ENCODE measurements around the gene BCAP29.
"Not testable (repeated sequence)": the region's sequence is repeated elsewhere in the genome, so short reads cannot be mapped to it uniquely, and the experiment has no call there.

The BCAP29 gene, protein sequence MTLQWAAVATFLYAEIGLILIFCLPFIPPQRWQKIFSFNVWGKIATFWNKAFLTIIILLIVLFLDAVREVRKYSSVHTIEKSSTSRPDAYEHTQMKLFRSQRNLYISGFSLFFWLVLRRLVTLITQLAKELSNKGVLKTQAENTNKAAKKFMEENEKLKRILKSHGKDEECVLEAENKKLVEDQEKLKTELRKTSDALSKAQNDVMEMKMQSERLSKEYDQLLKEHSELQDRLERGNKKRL

DNA sequence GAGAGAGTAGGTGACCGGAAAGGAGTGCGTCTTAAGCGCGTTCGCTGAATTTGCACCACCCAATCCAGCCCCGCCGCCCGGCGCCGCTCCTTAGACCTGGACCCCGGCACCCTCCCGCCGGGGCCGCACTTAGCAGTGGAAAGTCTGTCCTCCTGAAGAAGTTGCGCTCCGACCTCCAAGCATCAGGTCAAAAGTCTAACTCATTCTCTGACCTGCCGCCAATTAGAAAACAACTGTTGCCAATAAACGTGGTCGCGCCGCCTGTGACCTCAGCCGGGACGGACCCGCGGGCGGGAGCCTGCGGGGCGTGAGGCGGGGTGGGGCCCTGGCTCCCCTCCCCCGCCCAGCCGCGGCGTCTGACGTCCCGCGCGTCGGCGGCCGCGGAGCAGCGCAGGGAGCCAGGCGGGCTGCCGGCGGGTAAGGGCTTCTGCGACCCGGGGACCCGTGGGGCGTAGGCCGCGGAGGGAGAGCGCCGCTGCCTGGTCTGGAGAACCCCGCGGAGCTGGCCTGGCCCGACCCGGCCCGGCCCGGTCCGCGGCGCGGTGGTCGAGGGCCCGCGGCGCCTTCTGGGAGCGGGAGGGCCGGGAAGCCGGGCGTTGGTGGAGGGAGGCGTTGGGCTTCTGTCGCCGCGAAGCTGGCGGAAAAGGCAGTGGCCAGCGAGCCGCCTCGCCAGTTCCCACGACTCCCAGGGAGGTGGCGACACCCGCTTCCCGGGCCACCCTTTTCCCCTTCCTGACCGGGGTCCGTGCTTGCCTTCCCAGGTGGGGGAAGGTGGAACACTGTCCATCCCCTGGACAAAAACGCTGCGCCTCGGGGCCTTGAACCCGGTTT lies at the start of gene BCAP29:
TSS of gene BCAP29 (plus strand) at position 362 of the 831 bp plus-strand sequence. CDS start 527 bp downstream, outside the sequence.
- peak within 1 kb of the TSS; percentile 79 for H3K4me3 ChIP-seq (ENCODE audit: low read depth, low read length)

DNA sequence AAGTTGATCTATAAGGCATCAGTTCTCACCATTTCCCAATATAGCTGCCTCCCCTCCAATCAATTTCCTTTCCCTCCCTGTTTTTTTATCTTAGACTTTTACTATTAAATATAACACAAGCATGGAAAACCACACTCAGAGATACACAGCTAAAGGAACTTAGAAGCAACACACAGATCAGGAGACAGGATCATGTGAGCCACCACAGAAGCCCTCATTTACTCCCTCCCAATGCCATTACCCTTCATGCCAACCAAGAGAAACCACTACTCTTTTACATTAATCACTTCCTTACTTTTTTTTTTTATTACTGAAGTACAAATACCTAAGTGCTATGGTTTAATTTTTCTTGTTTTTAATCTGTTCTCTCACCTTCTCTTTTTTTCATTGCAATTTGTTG lies 49.3 kb upstream of the BCAP29 start:
- no peak overlapping the region for H3K4me3 ChIP-seq (ENCODE audit: low read depth, low read length)

DNA sequence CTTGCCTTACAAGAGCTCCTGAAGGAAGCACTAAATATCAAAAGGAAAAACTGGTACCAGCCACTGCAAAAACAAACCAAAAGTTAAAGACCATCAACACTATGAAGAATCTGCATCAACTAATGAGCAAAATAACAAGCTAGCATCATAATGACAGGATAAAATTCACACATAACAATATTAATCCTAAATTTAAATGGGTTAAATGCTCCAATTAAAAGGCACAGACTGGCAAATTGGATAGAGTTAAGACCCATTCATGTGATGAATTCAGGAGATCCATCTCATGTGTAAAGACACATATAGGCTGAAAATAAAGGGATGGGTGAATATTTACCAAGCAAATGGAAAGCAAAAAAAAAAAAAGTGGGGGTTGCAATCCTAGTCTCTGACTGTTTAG lies 45.9 kb upstream of the BCAP29 start:
- no peak overlapping the region for H3K4me3 ChIP-seq (ENCODE audit: low read depth, low read length)

DNA sequence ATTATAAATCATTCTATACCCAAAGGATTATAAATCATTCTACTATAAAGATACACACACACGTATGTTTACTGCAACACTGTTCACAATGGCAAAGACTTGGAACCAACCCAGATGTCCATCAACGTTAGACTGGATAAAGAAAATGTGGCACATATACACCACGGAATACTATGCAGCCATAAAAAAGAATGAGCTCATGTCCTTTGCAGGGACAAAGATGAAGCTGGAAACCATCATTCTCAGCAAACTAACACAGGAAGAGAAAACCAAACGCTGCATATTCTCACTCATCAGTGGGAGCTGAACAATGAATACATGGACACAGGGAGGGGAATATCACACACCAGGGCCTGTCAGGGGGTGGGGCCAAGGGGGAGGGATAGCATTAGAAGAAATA lies 42.8 kb upstream of the BCAP29 start:
- H3K4me3 ChIP-seq (ENCODE audit: low read depth, low read length), result not testable (repeated sequence)

DNA sequence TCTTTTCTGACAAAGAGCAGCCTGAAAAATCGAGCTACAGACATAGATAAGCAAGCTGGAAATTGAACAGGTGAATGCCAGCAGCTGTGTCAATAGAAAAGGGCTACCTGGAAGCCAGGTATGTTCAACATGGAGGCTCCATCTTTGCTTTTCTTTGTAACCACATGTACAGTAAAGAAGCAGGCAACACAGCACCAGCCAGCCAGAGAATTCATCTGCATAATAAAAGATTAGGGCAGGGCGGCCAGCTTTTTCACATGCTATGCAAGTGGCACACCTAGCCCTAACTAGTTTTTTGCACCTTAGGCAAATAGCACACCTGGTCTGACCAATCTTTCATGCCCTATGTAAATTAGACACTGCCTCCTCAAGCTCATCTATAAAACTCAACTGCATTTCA lies 42.0 kb upstream of the BCAP29 start:
- H3K4me3 ChIP-seq (ENCODE audit: low read depth, low read length), result no peak overlapping the region

DNA sequence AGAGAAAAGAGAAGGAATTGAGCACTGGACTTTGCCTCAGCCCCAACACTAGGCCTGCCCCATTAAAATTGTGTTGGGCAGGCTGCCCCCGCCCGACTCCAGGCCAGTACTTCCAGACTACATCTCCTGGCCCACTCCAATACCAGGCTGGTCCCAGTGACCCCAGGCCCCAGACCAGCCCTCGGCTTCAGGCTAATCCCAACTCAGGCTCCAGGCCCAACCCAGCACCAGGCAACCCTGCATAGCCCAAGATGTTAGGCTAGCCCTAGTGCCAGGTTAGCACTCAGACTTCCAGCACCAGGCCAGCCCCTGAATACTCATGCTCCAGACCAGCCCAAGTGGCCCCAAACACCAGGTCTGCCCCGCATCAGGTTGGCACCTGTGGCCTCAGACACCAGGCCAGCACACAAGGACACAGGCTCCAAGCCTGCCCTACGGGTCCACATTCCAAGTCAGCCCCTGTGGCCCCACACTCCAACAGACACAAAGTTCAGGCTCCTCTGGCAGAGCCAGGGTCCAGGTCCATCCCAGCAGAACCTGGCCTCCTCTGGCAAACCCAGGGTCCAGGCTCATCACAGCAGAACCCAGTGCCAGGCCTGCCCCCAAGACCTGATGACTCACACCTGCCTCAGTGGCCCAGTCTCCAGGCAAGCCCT lies 36.6 kb upstream of the BCAP29 start:
- H3K4me3 ChIP-seq (ENCODE audit: low read depth, low read length), result no peak overlapping the region

DNA sequence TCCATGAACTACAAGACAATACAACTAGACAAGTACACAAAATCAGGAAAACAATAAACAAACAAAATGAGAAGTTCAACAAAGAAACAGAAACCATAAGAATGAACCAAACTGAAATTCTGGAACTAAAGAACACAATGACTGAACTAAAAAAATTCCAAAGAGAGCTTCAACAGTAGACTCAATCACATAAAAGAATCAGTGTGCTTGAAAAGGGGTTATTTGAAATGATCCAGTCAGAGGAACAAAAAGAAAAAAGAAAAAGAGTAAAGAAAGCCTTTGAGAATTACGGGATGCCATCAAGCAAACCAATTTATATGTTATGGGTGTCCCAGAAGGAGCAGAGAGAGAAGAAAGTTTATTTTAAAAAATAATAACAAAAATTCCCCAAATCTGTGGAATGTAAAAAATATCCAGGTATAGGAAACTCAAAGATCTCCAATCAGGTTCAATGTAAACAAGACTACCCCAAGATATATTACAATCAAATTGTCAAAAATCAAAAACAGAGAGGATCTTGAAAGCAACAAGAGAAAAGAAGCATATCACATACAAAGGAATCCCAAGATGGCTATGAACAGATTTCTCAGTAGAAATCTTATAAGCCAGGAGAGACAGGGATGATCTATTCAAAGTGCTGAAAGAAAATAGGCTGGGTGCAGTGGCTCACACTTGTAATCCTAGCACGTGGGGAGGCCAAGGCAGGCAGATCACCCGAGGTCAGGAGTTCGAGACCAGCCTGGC lies 35.0 kb upstream of the BCAP29 start:
- H3K4me3 ChIP-seq (ENCODE audit: low read depth, low read length), result no peak overlapping the region

DNA sequence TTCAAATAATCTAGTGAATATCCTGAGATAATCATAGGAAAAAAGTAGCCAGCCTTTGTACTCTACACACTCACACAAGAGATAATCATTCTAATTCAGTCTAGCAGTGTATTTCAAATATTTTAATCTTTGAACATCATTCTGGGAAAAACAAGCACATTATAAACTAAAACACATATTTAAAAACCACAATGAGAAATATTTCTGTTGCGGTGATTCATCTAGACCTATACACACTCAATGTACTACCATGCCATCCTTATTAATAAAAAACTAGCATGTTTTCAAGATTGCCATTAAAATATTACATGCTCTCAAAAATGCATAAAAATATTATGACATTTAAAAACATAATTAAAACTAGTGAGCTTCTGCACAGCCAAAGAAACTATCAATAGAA lies 28.1 kb upstream of the BCAP29 start:
- no peak overlapping the region for H3K4me3 ChIP-seq (ENCODE audit: low read depth, low read length)

DNA sequence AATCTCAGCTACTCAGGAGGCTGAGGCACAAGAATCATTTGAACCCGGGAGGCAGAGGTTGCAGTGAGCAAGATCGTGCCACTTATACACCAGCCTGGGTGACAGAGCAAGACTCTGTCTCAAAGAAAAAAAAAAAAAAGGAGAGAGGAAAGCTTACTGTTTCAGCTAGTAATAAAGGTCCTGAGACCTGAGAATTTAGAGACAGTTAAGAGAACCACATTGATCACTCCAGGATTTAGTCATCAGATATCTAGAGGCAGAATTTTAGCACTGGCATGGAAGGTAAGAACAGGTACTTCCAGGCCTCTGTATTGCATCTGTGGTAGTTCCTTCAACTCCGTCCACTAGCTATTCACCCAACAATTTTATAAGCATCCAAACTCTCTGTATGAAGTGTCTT lies 24.2 kb upstream of the BCAP29 start:
- H3K4me3 ChIP-seq (ENCODE audit: low read depth, low read length), result no peak overlapping the region

DNA sequence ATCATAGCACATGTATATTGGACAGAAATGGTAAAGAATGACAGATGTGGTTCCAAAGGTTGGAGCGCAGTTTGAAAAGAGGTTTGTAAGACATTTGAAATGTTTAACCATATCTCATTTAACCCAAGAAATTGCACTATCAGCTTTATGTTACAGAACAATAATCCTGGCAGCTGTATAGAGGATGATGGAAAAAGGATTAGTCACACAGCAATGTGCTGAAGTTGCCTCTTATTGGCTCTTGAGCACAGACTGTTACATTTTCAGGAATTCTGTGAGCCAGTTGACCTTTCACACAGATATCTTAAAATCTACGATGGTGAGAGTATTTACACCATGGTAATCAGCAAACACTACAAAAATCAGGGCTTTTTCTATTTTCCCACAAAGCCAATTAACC lies 20.2 kb upstream of the BCAP29 start:
- no peak overlapping the region for H3K4me3 ChIP-seq (ENCODE audit: low read depth, low read length)

DNA sequence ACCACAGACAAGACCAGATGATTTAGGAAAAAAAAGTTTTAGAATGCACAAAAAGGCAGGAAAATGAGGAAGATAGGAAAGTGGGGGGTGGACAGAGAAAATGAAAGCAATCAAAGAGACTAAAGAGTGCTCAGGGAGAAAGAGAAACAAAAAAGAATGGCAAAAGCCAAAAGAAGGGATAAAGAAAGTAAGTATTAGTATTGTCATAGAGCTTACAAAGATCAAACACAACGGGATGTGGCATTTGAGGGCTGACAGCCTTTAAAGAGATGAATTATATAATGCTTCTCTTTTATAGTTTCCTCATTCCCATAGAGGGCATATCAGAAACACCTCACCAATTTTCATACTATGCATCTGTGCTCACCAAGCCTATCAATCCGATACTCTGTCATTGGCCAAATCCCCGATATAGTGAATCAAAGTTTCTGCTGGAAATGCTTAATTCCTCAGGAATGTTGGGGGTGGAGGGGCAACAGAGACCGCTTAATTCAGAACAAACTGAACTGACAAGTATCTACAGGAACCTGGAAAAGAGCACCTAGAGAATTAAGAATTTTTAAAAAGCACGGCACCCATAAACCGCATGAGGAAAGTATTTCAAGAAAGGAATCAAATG lies 19.0 kb upstream of the BCAP29 start:
- H3K4me3 ChIP-seq (ENCODE audit: low read depth, low read length), result no peak overlapping the region

DNA sequence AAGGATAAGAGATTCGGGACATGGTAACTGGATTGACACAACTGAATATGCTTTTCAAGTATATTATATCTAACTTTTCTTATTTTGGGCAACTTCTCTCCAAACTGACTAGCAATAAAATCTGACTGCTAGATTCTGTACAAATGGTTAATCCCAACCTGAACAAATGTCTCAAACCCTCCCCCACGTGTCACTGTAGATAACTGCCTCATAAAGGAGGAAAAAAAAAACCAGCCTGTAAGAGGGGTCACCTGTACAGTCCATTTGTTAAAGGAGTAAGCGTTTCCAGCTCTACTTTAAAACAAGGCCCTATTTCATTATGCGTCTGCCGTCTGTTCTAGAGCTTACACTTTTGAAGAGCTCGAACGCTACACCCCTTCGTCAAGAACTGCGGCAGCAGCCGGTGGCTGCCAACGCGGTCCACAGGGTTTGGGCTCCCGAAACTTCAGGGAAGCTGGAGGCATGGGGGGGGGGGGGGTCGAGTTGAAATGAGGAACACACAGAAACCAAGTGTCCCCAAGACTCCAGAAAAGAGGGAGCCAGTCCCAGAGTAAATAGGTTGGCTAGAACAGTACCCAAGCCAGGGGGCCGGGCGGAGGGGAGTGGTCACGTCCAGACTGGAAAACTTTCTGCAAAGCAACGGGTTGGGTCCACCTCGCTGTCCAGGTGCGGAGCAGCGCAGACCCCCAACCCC lies 16.8 kb upstream of the BCAP29 start:
- peak overlapping the region; percentile 96 for H3K4me3 ChIP-seq (ENCODE audit: low read depth, low read length)

DNA sequence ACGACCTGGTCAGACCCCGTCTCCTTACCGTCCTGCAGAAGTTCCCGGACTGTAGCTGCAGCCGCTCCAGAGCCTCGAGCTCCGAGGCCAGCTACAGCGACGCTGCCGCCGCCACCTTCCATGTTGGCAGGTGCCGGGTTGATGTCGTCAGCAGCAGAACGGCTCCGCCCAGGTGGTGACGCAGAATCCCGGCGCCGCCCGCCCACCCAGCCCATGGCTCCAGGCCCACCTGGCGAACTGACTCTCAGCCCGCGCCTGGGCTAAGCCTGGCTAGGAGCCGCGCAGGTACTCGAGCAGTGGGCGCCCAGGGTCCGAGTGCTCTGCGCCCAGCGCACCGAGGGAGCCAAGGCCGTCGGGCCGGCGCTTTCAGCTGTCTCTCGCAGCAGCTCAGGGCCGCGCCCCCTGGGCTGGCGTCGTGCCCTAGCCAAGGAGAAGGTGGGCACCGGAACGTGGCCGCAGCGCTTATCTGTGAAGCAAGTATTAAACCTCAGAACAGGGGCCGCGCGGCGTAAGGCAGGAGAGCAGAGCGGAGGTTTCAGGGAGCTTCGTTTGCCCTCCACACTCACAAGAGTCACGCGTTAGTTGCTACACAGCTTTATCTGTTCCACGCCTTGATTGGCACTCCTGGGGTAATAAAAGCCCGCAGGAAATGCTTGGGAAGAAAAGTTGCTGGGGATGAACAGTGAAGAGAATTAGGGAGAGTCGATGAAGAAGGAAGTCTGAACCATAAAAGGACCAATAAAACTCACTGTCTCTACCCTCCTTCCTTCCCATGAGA lies 16.1 kb upstream of the BCAP29 start, which contains the start of the genes COG5 and DUS4L:
TSS of gene COG5 (minus strand) at position 146 of the 778 bp plus-strand sequence. CDS start at position 122, 24 bp downstream.
TSS of gene DUS4L (plus strand) at position 197 of the 778 bp plus-strand sequence. CDS start 3,100 bp downstream, outside the sequence.
- peak within 1 kb of the TSS; percentile 96 for H3K4me3 ChIP-seq (ENCODE audit: low read depth, low read length)

DNA sequence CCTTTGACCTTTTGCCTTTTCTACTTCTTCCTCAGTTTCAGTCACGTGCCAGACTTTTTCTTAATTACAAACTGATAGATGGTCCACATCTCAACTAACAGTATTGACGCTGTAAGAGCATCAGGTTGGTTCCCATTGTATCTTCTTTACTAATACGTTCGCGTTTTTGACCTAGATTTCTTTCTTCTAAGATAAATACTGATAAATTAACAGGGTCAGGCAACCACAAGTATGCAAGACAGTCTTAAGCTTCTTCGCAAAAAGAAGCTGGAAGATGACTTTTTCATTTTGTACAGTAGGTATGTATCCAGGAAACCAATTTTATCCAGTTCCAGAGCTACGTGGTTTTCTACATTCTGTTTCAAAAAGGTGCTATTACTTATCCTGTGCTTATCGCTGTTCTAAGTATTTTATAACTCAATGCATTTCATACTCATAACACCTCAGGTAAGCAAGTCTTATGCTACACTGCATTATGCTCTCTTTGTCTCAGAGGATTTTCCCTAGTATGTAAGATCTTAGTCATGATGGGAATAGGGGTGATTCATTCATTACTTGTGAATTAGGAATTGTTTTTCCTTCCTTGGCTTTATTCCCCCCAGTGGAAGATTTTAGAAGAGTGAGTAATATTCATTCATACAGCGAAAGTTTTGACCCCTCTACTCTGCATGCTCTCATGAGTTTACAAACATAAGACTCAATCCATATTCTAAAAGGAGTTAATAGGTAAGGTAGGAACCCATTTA lies 15.3 kb upstream of the BCAP29 start:
- peak overlapping the region; percentile 96 for H3K4me3 ChIP-seq (ENCODE audit: low read depth, low read length)

DNA sequence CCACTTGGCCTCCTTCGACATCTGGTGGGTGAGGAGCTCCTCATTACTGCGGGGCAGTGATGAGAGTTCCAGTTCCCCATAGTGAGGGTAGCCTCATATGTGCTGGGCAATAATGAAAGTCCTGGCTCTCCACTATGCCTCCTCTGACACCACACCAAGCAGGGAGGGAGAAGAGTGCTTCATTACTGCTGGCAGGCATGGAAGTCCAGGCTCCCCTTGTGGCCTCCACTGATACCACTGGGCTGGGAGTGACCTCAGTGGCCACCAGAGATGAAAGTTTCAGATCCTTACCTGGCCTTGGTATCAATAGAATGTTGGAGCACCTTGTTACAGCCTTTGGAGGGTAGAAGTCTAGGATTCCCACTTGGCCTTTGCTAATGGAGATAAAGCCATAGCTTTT lies 9.7 kb upstream of the BCAP29 start:
- no peak overlapping the region for H3K4me3 ChIP-seq (ENCODE audit: low read depth, low read length)

DNA sequence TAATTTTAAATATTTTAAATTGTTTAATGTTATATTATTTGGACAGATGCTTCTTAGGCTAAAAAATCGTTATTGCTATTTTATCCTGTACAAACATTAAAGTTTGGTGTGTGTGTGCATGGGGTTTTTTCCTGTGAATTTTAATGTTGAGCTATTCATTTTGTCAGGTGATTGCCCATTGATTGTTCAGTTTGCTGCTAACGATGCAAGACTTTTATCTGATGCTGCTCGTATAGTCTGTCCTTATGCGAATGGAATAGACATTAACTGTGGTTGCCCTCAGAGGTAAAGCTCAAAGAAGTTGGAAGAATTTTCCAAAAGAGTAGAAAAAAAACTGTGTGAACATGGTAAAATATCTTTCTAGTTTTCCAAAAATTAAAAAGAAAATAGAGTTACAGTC lies 6.5 kb upstream of the BCAP29 start:
- H3K4me3 ChIP-seq (ENCODE audit: low read depth, low read length), result no peak overlapping the region

DNA sequence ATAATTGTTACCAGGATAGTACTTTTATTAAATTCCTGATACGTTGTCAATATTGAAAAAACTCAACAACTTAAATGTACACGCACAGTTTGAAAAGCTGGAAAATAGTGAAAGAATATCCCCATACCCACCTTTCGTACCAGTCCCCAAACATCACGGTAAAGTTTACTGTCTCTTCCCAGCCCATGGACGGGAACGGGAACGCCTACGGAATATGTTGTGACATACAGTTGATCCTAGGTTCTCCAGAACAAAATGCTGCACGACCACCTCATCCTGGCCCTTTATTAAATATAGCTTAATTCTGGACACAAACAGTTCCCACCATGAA lies 527 bp upstream of the BCAP29 start:
- peak overlapping the region; percentile 79 for H3K4me3 ChIP-seq (ENCODE audit: low read depth, low read length)

DNA sequence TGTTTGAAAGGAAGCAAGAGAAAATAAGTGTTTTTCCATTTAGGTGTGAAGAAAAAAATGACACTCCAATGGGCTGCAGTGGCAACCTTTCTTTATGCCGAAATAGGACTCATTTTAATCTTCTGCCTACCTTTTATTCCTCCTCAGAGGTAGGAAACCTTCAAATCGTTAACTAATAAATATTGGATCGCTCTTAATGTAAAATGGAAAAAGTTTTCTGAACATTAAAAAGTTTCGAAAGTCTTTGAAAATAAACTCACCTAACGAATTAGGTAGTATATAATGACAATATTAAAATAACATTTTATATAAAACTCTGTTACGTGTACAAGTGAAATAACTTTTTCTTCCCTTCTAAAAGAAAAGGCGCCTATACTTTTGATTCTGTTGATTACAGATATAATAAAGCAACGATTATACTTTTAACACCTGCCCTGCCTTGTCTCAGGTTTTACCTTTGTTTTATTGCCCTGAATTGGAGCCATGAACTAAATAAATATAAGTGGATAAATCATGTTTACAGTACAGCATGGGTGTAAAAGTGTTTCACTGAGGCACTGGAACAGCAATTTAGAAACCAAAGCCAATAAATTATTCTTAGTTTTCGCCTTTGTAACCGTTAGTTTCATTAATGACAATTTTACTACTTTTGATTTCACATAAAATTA lies 804 bp downstream of the BCAP29 start:
- peak overlapping the region; percentile 79 for H3K4me3 ChIP-seq (ENCODE audit: low read depth, low read length)

All from iPS-11a (cell line).